Endothelial cell (in vitro differentiated cells): ENCODE results near the gene CEP19. TPM values are rescaled to one million over a fixed set of nuclear protein-coding genes. Genes with fewer than 3 reads are reported as not detected.
A peak's percentile ranks its signal among the peaks of the same experiment; 100 is the strongest.

Experiments
- DNase-seq: peaks from one replicate; pipeline ENCODE4 v3.0.0; 2021; ENCODE audit warnings: low spot score
- H3K27ac Mint-ChIP-seq: one replicate; pipeline ENCODE4 v1.8.0; 2021; ENCODE audit warnings: mixed read lengths, inconsistent platforms; ENCODE audit not compliant: unreplicated experiment
- H3K27me3 Mint-ChIP-seq: one replicate; pipeline ENCODE4 v1.8.0; 2021; ENCODE audit warnings: mild to moderate bottlenecking, moderate library complexity, mixed read lengths, inconsistent platforms; ENCODE audit not compliant: unreplicated experiment
- H3K36me3 Mint-ChIP-seq: one replicate; pipeline ENCODE4 v1.8.0; 2021; ENCODE audit warnings: mild to moderate bottlenecking, low read depth, mixed read lengths, inconsistent platforms; ENCODE audit not compliant: unreplicated experiment
- H3K4me1 Mint-ChIP-seq: one replicate; pipeline ENCODE4 v1.8.0; 2021; ENCODE audit warnings: mild to moderate bottlenecking, mixed read lengths, inconsistent platforms; ENCODE audit not compliant: unreplicated experiment
- H3K4me3 Mint-ChIP-seq: one replicate; pipeline ENCODE4 v1.8.0; 2021; ENCODE audit warnings: mild to moderate bottlenecking, mixed read lengths, inconsistent platforms; ENCODE audit not compliant: unreplicated experiment
- H3K9me3 Mint-ChIP-seq: one replicate; pipeline ENCODE4 v1.8.0; 2021; ENCODE audit warnings: mixed read lengths, inconsistent platforms; ENCODE audit not compliant: unreplicated experiment
- total RNA-seq: library from RNA; stranded (reverse); fragmentation: NEBNext Ultra II Directional; extraction: Animal tissue kit (Norgen Biotek cat#: 25700); gene quantifications from one replicate; pipeline ENCODE4 v1.2.1, GENCODE V29; 2021; ENCODE audit not compliant: unreplicated experiment
- TF ChIP-seq, protein P1 (sequence below): fragments of 200-600 bp; sonication (generic); IDR thresholded peaks from one replicate; pipeline ENCODE4 v1.5.0; 2021; ENCODE audit warnings: antibody characterized with exemption; ENCODE audit not compliant: unreplicated experiment

The CEP19 gene
- total RNA-seq, 1 donor from 2014 or later, result 6.0 TPM

- H3K27me3 Mint-ChIP-seq, result peaks cover 3% of the 10 kb centered on the region
- TF ChIP-seq, protein P1, sequence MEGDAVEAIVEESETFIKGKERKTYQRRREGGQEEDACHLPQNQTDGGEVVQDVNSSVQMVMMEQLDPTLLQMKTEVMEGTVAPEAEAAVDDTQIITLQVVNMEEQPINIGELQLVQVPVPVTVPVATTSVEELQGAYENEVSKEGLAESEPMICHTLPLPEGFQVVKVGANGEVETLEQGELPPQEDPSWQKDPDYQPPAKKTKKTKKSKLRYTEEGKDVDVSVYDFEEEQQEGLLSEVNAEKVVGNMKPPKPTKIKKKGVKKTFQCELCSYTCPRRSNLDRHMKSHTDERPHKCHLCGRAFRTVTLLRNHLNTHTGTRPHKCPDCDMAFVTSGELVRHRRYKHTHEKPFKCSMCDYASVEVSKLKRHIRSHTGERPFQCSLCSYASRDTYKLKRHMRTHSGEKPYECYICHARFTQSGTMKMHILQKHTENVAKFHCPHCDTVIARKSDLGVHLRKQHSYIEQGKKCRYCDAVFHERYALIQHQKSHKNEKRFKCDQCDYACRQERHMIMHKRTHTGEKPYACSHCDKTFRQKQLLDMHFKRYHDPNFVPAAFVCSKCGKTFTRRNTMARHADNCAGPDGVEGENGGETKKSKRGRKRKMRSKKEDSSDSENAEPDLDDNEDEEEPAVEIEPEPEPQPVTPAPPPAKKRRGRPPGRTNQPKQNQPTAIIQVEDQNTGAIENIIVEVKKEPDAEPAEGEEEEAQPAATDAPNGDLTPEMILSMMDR, result no peak
- DNase-seq, result no peak
- H3K9me3 Mint-ChIP-seq, result no peaks in the 10 kb centered on the region
- peaks cover 30% of the 10 kb centered on the region for H3K4me1 Mint-ChIP-seq
- H3K4me3 Mint-ChIP-seq, result no peak overlapping the region
- H3K36me3 Mint-ChIP-seq, result peaks cover 14% of the 10 kb centered on the region
- H3K27ac Mint-ChIP-seq, result peak overlapping the region; percentile 61
Measured at GRCh38 chr3:196662711-196663571, 49.1 kb downstream of the CEP19 start.

DNA sequence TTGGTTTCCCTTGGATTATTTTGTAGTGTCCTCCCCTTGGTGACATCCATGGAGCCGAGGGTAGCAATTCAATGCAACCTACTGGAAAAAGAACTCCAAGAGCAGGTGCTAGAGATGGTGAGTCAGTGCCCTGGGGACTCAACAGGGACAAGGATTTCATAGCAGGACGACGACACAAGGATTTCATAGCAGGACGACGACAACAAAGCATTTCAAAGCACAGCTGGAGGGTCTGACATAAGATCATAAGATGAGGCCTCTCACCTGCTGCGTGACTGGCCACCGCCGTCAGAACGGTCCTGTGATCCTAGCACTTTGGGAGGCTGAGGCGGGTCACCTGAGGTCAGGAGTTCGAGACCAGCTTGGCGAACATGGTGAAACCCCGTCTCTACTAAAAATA is 50.0 kb downstream of the CEP19 start:
- TF ChIP-seq, protein P1, result no peak
- Mint-ChIP-seq H3K4me1 (peaks cover 23% of the 10 kb centered on the region), H3K27me3 (peaks cover 3% of the 10 kb centered on the region), H3K9me3 (no peaks in the 10 kb centered on the region), H3K27ac (no peak overlapping the region), H3K4me3 (no peak overlapping the region), H3K36me3 (peaks cover 20% of the 10 kb centered on the region)
- DNase-seq, result no peak

- H3K4me3 Mint-ChIP-seq, result no peak overlapping the region
- TF ChIP-seq, protein P1, result no peak
- peaks cover 21% of the 10 kb centered on the region for H3K36me3 Mint-ChIP-seq
- H3K4me1 Mint-ChIP-seq, result peaks cover 18% of the 10 kb centered on the region
- no peak for DNase-seq
- no peaks in the 10 kb centered on the region for H3K9me3 Mint-ChIP-seq
- H3K27ac Mint-ChIP-seq, result no peak overlapping the region
- peaks cover 3% of the 10 kb centered on the region for H3K27me3 Mint-ChIP-seq
Measured at GRCh38 chr3:196661400-196661799, 50.6 kb downstream of the CEP19 start.

DNA sequence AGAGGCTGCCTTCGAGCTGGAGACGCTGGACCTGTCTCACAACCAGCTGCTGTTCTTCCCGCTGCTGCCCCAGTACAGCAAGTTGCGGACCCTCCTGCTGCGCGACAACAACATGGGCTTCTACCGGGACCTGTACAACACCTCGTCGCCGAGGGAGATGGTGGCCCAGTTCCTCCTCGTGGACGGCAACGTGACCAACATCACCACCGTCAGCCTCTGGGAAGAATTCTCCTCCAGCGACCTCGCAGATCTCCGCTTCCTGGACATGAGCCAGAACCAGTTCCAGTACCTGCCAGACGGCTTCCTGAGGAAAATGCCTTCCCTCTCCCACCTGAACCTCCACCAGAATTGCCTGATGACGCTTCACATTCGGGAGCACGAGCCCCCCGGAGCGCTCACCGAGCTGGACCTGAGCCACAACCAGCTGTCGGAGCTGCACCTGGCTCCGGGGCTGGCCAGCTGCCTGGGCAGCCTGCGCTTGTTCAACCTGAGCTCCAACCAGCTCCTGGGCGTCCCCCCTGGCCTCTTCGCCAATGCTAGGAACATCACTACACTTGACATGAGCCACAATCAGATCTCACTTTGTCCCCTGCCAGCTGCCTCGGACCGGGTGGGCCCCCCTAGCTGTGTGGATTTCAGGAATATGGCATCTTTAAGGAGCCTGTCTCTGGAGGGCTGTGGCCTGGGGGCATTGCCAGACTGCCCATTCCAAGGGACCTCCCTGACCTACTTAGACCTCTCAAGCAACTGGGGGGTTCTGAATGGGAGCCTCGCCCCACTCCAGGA is 51.5 kb downstream of the CEP19 start:
- DNase-seq, result no peak
- no peak overlapping the region for H3K4me3 Mint-ChIP-seq
- TF ChIP-seq, protein P1, result no peak
- peaks cover 10% of the 10 kb centered on the region for H3K4me1 Mint-ChIP-seq
- H3K36me3 Mint-ChIP-seq, result peaks cover 24% of the 10 kb centered on the region
- H3K9me3 Mint-ChIP-seq, result no peaks in the 10 kb centered on the region
- H3K27ac Mint-ChIP-seq, result no peak overlapping the region
- H3K27me3 Mint-ChIP-seq, result peaks cover 3% of the 10 kb centered on the region

DNA sequence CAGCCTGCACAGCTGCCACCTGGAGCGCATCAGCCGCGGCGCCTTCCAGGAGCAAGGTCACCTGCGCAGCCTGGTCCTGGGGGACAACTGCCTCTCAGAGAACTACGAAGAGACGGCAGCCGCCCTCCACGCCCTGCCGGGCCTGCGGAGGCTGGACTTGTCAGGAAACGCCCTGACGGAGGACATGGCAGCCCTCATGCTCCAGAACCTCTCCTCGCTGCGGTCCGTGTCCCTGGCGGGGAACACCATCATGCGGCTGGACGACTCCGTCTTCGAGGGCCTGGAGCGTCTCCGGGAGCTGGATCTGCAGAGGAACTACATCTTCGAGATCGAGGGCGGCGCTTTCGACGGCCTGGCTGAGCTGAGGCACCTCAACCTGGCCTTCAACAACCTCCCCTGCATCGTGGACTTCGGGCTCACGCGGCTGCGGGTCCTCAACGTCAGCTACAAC is 52.1 kb downstream of the CEP19 start:
- H3K4me1 Mint-ChIP-seq, result peaks cover 10% of the 10 kb centered on the region

More for the DNA sequence above, 52.1 kb downstream of the CEP19 start:
- Mint-ChIP-seq H3K27me3 (peaks cover 3% of the 10 kb centered on the region), H3K27ac (no peak overlapping the region), H3K4me3 (no peak overlapping the region), H3K36me3 (peaks cover 27% of the 10 kb centered on the region), H3K9me3 (no peaks in the 10 kb centered on the region)
- no peak for DNase-seq
- TF ChIP-seq, protein P1, result no peak
